NCI-H1694 treated with DMSO at 0.1 percent for 48 hours (cell line): Measurements from ENCODE around the gene SEZ6L2.
"Not testable (repeated sequence)": the region's sequence is repeated elsewhere in the genome, so short reads cannot be mapped to it uniquely, and the experiment has no call there.

Experiments used
- DNase-seq: peaks from one replicate; lab custom pipeline; 2025; lab: John Stamatoyannopoulos, UW

SEZ6L2 gene

DNA sequence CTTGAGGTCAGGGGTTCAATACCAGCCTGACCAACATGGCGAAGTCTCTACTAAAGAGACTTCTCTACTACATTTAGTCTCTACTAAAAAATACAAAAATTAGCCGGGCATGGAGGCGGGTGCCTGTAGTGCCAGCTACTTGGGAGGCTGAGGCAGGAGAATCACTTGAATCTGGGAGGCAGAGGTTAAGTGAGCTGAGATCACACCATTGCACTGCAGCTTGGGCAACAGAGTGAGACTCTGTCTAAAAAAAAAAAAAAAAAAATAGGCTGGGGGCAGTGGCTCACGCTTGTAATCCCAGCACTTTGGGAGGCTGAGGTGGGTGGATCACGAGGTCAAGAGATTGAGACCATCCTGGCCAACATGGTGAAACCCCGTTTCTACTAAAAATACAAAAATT is 10.5 kb upstream of the SEZ6L2 start:
- DNase-seq: not testable (repeated sequence)

DNA sequence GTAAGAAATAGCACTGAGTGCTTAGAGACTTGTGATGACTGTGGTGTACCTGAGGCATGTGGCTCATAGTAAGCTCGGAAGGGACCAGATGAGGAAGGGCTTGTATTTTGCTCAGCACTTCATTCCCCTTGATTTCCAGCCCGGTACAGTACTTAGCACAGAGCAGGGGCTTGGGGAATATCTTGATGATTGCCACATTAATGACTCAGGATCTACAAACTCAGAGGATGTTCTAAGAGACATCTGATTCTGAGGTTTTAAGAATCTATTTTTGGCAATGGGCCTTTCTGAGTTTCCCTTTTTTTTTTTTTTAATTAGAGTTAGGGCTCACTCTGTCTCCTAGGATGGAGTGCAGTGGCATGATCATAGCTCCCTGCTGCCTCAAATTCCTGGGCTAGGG is 10.0 kb upstream of the SEZ6L2 start:
- DNase-seq: no peak

DNA sequence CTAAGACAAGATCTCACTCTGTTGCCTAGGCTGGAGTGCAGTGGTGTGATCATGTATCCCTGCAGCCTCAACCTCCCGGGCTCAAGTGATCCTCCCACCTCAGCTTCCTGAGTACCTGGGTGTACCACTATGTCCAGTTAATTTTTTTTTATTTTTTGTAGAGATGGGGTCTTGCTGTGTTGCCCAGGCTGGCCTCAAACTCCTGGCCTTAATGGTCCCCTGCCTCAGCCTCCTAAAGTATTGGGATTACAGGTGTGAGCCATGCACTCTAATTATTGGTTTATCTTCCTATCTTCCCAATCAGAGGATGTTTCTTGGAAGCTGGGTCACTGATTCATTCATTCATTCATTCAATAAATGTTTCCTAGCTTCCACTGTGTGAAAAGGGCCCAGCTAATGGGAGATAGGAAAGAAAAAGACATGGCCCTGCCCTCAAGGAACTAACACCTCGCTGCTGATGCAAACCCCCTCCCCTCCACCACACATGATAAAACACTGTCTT is 9.4 kb upstream of the SEZ6L2 start:
- no peak for DNase-seq

DNA sequence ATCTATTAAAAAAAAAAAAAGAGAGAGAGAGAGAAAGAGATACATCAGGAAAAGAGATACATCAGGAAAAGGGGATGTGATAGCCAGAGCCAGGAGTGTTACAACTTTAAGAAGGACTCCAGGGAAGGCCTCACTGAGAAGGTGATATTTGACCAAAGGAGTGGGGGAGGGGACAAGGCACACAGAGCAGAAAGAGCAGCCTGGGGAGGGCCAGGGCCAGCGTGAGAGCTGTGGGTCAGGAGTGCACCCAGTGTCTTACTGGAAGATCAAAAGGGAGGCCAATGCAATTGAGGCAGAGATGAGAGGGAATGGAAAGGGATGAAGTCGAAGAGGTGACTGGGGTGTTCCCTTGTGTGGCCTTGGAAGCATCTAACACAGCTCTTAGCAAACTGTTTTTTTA is 8.6 kb upstream of the SEZ6L2 start:
- DNase-seq: no peak

DNA sequence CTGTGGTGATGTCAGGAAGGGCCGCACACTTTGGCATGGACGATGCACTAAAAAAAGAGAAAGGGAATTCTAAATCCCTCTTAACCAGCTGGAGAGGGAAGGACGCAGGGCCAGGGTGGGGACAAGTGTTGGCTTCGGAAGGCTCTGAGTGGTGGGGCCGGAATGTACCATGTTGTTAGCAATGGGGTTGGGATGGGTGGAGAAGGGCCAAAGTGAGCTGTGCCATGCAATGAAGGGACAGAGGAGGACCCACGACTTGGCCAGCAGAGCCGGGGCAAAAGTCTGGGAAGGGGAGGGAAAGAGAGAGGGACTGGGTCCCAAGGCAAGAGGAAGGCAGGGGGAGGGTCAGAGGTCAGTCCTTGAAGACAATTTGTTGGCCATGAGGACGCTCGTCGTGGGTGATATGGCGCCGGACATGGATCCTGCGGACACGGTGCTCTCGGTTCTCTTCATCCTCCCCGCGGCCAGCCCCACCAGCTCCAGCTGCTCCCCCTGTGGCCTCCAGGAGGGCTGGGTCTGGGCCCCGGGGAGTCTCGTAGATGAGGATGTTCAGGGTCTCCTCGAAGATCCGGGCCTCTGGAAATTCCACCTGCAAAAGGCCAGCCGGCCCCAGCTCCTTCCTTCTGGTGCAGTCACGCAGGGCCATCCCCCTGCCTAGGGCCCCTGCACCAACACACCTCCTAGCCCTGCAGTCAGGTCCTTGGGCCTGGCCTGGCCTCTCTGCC is 7.3 kb upstream of the SEZ6L2 start:
- DNase-seq: no peak

DNA sequence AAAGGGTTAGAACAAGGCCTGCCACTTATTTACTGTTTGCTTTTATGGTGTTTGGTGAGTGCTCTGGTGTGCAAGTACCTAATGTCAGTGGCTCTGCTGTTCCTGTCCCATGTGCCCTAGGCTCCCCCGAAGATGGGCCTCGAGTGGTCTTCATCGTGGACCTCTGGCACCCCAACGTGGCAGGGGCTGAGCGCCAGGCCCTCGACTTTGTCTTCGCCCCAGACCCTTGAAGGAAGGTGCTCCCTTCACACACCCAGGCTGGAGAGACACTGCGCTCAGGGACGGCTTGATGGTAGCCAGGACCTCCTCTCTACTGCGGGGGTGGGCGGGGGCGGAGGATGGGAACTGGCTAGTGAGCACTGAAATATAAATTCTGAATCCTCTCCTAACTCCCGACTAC is 6.3 kb upstream of the SEZ6L2 start:
- DNase-seq: no peak

DNA sequence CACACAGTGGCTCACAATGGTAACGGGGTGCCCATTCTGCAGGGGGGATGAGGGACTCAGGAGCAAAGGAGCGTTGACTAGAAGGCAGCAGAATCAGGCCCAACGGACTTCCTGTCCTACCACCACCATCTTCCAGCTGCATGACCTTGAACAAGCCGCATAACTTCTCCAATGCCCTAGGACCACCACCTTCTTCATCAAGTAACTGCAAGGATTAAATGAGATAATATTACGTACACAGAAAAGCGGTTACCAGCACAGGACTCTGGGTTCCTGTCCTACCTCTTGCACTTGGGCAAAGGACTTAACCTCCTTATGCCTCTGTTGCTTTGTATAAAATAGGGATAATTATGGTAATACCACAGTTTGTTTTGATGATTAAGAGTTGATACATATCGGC is 5.6 kb upstream of the SEZ6L2 start:
- DNase-seq: no peak

DNA sequence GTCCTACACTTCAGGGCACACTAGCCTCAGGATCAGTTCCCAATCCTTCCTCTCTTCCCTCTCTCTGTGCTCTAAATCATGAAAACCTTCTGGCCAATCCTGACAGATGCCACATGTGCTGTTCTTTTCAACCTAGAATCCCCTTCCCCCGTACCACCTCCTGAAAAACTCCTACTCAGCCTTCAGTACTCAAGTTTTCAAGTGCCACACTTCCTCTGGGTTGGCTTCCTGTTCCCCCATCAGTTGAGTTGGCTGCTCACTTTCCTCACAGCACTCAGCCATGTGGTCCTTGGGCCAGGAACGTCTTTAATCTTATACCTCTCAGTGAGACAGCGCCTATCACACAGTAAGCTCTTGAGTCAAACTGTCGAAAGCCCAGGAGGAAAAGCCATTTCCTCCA is 4.2 kb upstream of the SEZ6L2 start:
- no peak for DNase-seq

DNA sequence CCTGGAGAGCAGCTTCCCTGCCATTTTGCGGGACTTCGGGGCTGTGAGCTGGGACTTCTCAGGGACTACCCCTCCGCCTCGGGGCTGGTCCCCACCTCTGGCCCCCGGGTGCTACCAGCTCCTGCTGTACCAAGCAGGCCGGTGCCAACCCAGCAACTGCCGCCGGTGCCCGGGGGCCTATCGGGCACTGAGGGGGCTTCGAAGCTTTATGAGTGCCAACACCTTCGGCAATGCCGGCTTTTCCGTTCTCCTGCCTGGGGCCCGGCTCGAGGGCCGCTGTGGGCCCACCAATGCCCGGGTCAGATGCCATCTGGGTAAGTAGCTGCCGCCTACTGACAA is 2.2 kb upstream of the SEZ6L2 start:
- DNase-seq: no peak

DNA sequence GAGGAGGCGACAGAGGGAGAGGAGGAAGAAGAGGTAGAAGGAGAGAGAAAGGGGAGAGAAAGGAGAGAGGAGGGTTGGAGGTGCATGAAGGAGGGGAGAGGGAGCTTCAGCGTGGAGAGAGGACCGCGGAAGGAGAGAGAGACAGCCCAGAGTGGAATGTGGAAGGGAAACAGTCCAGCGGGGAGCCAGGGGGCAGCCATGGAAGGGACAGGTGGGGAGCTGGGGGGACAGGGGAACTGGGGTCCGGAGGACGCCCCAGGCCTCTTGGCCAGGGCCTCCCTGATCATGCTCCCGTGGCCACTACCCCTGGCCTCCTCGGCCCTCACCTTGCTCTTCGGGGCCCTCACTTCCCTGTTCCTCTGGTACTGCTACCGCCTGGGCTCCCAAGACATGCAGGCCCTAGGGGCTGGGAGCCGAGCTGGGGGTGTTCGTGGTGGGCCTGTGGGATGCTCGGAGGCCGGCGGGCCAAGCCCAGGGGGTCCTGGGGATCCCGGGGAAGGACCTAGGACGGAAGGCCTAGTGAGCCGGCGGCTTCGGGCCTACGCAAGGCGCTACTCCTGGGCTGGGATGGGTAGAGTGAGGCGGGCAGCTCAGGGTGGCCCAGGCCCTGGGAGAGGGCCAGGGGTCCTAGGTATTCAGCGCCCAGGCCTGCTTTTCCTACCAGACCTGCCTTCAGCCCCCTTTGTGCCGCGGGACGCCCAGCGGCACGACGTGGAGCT is 1.7 kb upstream of the SEZ6L2 start:
- no peak for DNase-seq

DNA sequence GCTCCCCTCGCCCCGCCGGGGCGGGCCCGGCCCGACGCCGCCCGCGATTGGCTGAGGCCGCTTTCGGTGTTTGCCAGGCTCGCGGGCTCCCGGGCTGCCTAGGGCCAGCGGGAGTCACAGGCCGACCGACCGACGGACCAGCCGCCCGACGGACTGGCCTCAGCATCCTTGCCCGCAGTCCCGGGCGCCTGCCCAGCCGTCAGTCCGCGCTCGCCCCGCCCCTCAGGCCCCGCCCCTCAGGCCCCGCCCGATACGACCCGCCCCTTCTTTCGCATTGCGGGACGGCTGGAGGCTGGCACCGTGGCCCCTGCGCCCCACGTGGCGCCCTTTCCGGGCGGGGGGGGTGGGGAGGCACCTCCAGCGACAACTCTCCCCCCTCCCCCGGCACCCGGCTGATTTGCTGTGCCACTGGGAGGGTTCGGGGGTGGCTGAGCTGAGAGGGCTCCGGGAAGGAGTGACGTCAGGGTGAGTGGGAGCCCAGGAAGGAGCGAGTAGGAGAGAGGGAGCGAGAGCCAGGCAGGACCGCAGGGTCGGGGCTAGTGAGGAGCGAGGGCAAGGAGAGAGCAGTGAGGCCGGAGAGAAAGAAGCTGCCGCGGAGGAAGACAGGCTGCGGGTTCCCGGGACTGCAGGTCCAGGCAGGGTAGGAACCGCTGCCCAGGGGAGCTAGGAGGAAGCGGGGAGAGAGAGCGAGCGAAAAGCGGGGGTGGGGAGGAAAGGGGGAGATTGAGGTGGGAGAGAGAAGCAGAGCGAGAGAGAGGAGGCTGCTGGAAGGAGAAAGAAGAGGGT is 945 bp upstream of the SEZ6L2 start, which contains the start of gene ASPHD1:
Gene ASPHD1 (plus strand): TSS at position 387 of the 786 bp plus-strand sequence. CDS start 484 bp downstream, outside the sequence.
- DNase-seq: peak; percentile 38

DNA sequence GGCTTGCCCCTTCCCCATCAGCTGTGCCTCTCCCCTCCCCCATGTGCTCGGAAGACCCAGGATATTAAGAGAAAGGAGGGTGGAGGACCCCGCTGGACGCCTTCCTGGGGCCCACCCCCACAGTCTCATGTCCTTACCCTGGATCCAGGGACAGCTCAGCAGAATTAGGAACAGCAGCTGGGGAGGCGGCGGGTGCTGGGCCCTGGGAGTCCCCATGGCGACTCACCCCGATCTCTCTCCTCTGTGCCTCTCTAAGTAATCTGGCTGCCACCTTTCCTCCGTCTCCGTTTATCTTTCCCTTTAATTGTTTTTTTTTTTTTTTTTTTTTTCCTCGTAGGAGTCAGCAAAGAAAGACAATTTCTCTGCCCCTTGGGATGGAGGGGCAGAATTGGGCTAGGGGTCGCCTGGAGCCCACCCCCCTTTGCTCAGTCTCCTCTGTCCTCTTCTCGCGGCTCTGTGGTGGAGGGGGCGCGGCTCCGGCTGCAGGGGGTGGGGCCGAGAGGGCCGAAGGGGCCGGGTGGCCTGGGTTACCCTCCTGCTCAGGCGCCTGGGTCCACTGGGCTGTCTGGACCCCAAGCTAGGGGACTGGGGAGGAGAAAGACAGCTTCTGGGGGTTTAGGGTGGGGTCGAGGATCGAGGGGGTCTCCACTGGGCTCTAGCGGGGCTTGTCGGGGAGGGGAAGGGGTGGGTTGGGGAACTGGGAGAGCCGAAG is 390 bp downstream of the SEZ6L2 start:
- no peak for DNase-seq

DNA sequence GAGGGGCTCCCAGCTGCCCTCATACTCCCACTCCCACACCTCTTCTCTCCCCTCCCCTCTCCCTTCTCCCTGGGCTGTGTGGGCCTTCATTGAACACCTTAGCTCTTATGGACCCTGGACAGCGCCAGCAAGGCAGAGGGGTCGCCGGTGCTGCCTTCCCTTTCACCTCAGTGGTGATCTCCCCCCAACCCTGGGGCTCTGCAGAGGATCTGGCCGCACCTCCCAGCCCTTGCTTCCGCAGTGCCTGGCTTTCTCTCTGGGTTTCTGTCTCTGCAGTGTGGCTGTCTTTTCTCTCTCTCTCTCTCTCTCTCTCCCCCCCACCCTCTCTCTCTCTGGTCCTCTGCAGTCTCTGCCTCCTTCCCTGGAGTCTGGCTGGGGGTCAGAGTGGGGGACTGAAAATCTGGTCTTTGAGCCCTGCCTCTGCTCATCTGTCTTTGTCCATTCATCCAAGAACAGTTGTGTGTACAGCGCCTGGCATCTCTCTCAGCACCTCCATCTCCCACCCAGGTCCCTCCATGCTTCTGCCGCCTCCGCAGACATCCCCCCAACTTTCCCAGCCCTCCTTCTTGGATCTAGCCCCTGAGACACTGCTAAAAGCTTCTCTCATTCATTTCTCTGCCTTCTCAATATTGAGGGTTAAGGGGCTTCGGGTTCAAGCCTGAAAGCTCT is 1.1 kb downstream of the SEZ6L2 start:
- no peak for DNase-seq

DNA sequence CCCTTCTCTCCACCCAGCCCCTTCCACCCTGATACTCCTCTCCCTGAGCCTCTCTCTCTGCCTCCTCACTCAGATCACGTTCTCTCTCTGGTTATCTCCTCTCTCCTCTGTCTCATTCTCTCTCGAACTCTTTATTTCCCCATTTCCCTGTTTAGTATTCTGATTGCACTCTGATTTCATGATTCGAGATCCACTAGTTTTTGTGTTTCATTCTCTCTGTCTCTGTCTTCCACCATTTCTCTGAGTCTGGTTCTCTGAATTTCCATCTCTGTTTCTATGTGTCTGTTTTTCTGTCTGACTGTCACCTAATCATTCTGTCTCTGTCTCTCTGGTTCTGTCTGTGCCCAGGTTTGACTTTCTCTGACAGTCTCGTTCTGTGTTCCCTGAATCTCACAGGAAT is 2.0 kb downstream of the SEZ6L2 start:
- no peak for DNase-seq

DNA sequence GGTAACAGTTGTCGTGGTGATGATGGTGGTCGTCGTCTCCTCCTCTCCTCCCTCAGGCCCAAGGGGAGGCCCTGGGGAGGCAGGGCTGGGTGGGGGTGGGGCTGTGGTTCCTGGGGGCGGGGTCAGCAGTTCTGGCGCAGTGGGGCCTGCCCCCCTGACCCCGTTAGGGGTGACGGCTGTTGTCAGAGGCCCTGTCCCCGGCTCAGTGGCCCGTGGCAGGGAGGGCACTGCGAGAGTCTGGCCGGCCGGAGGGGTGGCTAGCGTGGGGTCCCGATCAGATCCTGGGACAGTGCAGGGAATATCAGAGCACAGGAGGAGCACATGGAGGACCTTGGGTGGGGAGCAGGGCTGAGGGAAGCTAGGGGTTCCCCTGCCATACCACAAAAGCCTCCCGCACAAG is 2.5 kb downstream of the SEZ6L2 start:
- no peak for DNase-seq

DNA sequence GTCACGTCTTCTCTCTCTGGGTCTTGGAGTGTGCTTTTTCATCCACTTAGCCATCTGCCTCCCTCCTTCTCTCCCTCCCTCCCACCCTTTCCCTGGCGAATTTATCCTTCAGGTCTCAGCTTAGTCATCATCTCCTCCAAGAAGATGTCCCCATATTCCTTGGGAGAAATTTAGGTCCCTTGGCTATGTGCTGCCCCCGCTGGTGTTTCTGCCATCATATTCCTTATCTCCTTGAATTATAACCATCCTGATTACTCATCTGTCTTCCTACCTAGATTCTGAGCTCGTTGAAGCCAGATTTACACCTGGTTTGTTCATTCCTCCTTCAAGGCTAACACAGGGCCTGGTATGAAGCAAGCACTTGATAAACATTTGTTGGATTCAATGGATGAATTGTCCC is 5.0 kb downstream of the SEZ6L2 start:
- DNase-seq: no peak

DNA sequence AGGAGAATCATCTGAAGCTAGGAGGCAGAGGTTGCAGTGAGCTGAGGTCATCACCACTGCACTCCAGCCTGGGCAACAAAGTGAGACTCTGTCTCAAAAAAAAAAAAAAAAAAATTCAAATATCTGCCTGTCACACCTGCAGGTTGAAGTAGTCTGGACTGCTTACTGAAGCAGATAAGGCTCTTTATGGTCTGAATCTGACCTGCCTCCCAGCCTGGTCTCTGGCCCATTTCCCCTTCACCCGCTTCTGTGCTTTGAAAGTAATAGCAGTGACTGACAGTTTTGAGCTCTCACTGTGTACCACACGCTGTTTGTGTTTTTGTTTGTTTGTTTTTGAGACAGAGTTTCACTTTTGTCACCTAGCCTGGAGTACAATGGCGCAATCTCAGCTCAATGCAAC is 5.8 kb downstream of the SEZ6L2 start:
- no peak for DNase-seq

DNA sequence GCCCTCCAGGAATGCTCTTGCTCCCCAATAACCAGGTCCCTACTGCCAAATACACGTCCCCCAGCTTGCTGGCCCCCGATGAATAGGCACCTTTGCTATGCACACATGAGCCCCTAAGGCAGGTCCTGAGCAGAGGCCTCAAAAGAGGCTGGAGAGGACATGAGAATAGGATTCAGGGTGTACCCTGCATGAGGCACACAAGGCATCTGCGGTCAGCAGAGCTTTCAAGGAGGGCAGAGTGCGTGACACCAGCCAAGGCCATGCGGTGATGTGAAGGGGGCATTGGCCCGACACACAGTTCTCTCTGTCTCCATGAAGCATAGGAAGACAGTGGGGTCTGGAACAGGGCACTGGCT is 6.9 kb downstream of the SEZ6L2 start:
- DNase-seq: no peak

DNA sequence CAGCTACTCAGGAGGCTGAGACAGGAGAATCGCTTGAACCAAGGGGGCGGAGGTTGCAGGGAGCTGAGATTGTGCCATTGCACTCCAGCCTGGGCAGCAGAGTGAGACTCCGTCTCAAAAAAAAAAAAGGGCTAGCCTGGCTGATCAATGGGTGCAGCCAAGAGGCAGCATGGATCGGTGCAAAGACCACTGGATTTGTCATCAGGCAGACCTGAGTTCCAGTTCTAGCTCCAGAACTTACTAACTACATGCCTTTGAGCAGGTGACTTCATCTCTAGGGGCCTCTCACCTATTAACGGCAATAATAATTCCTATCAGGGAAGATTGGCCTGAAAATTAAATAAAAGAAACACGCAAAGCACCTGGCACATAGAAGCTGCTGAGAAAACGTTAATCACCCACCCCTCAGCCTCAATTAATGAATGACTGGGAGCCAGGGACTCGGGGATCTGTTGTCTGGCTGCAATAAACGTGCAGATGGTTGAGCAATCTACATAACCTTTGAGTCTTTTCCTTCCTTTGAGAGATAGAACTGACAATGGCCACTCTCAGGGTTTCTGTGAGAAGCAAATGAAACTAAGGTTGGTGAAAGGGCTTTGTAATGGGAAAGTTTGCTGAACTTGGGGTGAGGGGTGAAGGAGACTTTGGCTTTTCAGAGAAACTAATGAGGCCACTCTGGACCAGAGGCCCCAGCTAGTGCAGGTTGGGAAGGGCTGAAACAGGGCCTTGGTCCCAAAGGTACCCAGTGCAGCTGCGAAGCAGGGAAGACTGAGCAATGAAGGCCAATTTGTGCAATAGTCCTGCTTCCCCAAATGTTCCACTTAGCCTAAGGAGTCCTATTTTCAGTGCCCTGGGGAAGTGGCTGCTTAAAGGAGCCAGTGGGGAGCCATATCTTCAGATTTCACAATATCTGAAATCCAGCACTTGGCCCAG is 7.6 kb downstream of the SEZ6L2 start:
- DNase-seq: no peak

DNA sequence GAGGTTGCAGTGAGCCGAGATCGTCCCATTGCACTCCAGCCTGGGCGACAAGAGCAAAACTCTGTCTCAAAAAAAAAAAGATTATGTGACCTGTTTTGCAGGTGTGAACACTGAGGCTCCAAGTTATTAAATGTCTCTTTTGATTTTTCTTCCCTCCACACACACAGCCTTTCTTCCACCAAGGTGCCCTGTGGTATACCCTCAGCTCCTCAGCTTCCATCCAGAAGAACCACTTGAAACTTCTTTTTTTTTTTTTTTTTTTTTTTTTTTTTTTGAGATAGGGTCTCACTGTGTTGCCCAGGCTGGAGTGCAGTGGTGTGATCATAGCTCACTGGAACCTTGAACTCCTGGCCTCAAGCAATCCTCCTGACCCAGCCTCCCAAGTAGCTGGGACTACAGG is 10.0 kb downstream of the SEZ6L2 start:
- DNase-seq: not testable (repeated sequence)

DNA sequence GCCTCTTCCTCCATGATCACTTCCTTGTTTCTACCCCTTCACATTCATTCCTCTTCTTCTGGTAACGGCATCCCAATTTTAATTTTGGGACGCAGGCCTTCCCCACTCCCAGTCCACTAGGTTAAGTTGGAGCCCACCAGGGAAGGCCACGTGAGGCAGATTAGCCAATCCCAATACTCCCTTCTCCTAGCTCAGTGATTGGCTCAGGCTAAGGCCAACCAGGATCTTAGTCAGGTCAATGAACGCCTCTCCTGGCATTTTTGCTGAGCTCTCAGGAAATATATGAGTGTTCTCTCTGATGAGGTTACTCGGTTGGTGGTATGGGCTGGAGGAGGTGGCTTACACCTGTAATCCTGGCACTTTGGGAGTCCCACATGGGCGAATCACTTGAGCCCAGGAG is 15.4 kb downstream of the SEZ6L2 start:
- no peak for DNase-seq
